IPS-20b (cell line): ENCODE results near the gene ATP2C1.
"Not testable (repeated sequence)": the region's sequence is repeated elsewhere in the genome, so short reads cannot be mapped to it uniquely, and the experiment has no call there.

Experiments
- H3K27ac ChIP-seq: one replicate; pipeline ENCODE4 v1.5.1; 2013; ENCODE audit warnings: low read length
- H3K27me3 ChIP-seq: 2 replicates; pipeline ENCODE4 v1.6.1; 2013; ENCODE audit warnings: mild to moderate bottlenecking, low read length, inconsistent platforms; ENCODE audit not compliant: insufficient read depth
- H3K36me3 ChIP-seq: 2 replicates; pipeline ENCODE4 v1.6.1; 2013; ENCODE audit warnings: low read depth, mild to moderate bottlenecking, inconsistent platforms, low read length, moderate library complexity; ENCODE audit not compliant: insufficient read depth
- H3K4me1 ChIP-seq: 2 replicates; pipeline ENCODE4 v1.6.1; 2013; ENCODE audit warnings: mild to moderate bottlenecking, control low read depth, inconsistent platforms, low read length, moderate library complexity; ENCODE audit not compliant: insufficient read depth
- H3K4me3 ChIP-seq: 2 replicates; pipeline ENCODE4 v1.5.1; 2013; ENCODE audit warnings: mild to moderate bottlenecking, low read length, inconsistent platforms
- H3K9ac ChIP-seq: 2 replicates; pipeline ENCODE4 v1.6.1; 2013; ENCODE audit warnings: low read depth, mild to moderate bottlenecking, inconsistent platforms, low read length, moderate library complexity
- H3K9me3 ChIP-seq: 2 replicates; pipeline ENCODE4 v1.6.1; 2013; ENCODE audit warnings: mild to moderate bottlenecking, low read depth, low read length, inconsistent platforms; ENCODE audit not compliant: insufficient read depth

ATP2C1 gene

DNA sequence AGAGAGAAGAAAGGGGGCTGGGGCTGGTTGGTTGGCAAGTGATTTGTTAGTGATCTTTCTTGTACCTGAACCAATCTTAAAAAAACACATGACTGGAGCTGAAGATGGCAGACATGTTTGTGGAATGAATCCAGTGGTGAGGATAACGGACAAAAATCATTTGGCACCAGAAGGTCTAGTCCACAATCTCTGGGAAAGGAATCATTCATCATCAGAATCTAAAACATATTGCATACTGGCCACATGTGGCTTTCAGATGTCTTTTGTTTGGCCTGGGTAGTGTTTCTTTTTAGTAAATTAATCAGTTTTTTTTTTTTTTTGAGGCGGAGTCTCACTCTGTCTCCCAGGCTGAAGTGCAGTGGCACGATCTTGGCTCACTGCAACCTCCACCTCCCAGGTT lies 137.8 kb downstream of the ATP2C1 start:
- H3K9ac ChIP-seq, result no peak overlapping the region
- H3K27ac ChIP-seq, result no peak overlapping the region
- H3K4me1 ChIP-seq, result no peaks in the 10 kb centered on the region
- H3K27me3 ChIP-seq, result no peaks in the 10 kb centered on the region
- H3K4me3 ChIP-seq, result no peak overlapping the region
- H3K9me3 ChIP-seq, result no peaks in the 10 kb centered on the region
- H3K36me3 ChIP-seq, result no peaks in the 10 kb centered on the region

GRCh38 chr3:131033480-131034080 lies 139.7 kb downstream of the ATP2C1 start:
- H3K36me3 ChIP-seq, result no peaks in the 10 kb centered on the region
- no peak overlapping the region for H3K9ac ChIP-seq
- no peaks in the 10 kb centered on the region for H3K4me1 ChIP-seq
- H3K27me3 ChIP-seq, result no peaks in the 10 kb centered on the region
- no peak overlapping the region for H3K4me3 ChIP-seq
- H3K9me3 ChIP-seq, result no peaks in the 10 kb centered on the region
- no peak overlapping the region for H3K27ac ChIP-seq

DNA sequence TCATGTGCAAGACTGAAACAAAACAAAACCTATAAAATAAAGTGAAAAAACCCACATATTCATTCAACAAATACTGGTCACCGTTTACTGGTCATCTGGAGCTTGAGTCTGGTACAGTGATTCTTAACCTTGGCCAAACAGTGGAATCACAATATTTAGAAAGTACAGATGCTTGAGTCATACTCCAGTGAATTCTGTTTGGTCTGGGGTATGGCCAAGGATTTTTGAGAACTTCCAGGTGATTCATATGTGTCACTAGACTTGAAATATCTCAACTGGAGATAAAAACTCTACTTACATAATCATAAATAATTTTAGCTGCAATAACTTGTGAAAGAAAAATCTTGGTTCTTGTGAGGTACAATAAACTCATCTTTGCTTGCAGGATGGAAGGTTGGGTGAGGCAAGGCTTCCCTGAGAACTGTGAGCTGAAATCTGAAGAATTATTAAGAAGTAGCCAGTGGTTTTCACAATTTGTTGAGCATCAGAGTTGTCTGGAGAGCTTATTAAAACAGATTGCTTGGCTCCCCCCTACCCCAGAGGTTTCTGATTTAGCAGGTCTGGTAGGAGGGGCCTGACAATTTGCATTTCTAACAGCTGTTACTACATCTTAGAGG lies 142.4 kb downstream of the ATP2C1 start:
- Histone ChIP-seq H3K9ac (no peak overlapping the region), H3K4me3 (no peak overlapping the region), H3K9me3 (no peaks in the 10 kb centered on the region), H3K4me1 (no peaks in the 10 kb centered on the region), H3K36me3 (no peaks in the 10 kb centered on the region), H3K27ac (no peak overlapping the region), H3K27me3 (no peaks in the 10 kb centered on the region)

- no peaks in the 10 kb centered on the region for H3K27me3 ChIP-seq
- H3K4me3 ChIP-seq, result no peak overlapping the region
- no peak overlapping the region for H3K27ac ChIP-seq
- no peaks in the 10 kb centered on the region for H3K9me3 ChIP-seq
- H3K4me1 ChIP-seq, result no peaks in the 10 kb centered on the region
- H3K36me3 ChIP-seq, result no peaks in the 10 kb centered on the region
- no peak overlapping the region for H3K9ac ChIP-seq
These were observed 143.1 kb downstream of the ATP2C1 start for GRCh38 chr3:131036986-131037385.

GRCh38 chr3:131038326-131038725 lies 144.4 kb downstream of the ATP2C1 start:
- H3K9me3 ChIP-seq, result no peaks in the 10 kb centered on the region
- no peak overlapping the region for H3K27ac ChIP-seq
- H3K4me1 ChIP-seq, result no peaks in the 10 kb centered on the region
- no peaks in the 10 kb centered on the region for H3K36me3 ChIP-seq
- H3K9ac ChIP-seq, result no peak overlapping the region
- H3K27me3 ChIP-seq, result no peaks in the 10 kb centered on the region
- no peak overlapping the region for H3K4me3 ChIP-seq

- H3K4me3 ChIP-seq, H3K36me3 ChIP-seq, H3K9ac ChIP-seq, H3K27me3 ChIP-seq, H3K4me1 ChIP-seq, H3K27ac ChIP-seq, H3K9me3 ChIP-seq: not testable (repeated sequence)
These were observed 148.5 kb downstream of the ATP2C1 start for GRCh38 chr3:131042271-131042985.

- no peak overlapping the region for H3K9ac ChIP-seq
- no peaks in the 10 kb centered on the region for H3K9me3 ChIP-seq
- no peaks in the 10 kb centered on the region for H3K36me3 ChIP-seq
- no peaks in the 10 kb centered on the region for H3K4me1 ChIP-seq
- no peaks in the 10 kb centered on the region for H3K27me3 ChIP-seq
- H3K4me3 ChIP-seq, result no peak overlapping the region
- H3K27ac ChIP-seq, result no peak overlapping the region
These were observed 153.7 kb downstream of the ATP2C1 start for GRCh38 chr3:131047582-131047981.

GRCh38 chr3:131048030-131048429 lies 154.1 kb downstream of the ATP2C1 start:
- Histone ChIP-seq H3K36me3 (no peaks in the 10 kb centered on the region), H3K27ac (no peak overlapping the region), H3K27me3 (no peaks in the 10 kb centered on the region), H3K9ac (no peak overlapping the region), H3K9me3 (no peaks in the 10 kb centered on the region), H3K4me1 (no peaks in the 10 kb centered on the region), H3K4me3 (no peak overlapping the region)

GRCh38 chr3:131050001-131050400 lies 156.1 kb downstream of the ATP2C1 start:
- Histone ChIP-seq H3K36me3 (no peaks in the 10 kb centered on the region), H3K27me3 (no peaks in the 10 kb centered on the region), H3K4me1 (no peaks in the 10 kb centered on the region), H3K9ac (no peak overlapping the region), H3K27ac (no peak overlapping the region), H3K9me3 (no peaks in the 10 kb centered on the region), H3K4me3 (no peak overlapping the region)

- Histone ChIP-seq H3K9ac (no peak overlapping the region), H3K27me3 (no peaks in the 10 kb centered on the region), H3K4me1 (no peaks in the 10 kb centered on the region), H3K27ac (no peak overlapping the region), H3K9me3 (no peaks in the 10 kb centered on the region), H3K36me3 (no peaks in the 10 kb centered on the region), H3K4me3 (no peak overlapping the region)
These were observed 159.4 kb downstream of the ATP2C1 start for GRCh38 chr3:131053043-131053859.
